Endodermal cell (in vitro differentiated cells): ENCODE measurements around the gene LIMK2. TPM values are rescaled to one million over a fixed set of nuclear protein-coding genes. Genes with fewer than 3 reads are reported as not detected.
A peak's percentile ranks its signal among the peaks of the same experiment; 100 is the strongest.

Experiments used
- DNase-seq: peaks from one replicate; pipeline ENCODE4 v3.0.0-alpha.2; 2017
- H3K27ac ChIP-seq: 2 replicates; pipeline ENCODE4 v1.5.1; 2013; ENCODE audit warnings: mild to moderate bottlenecking, low read depth, low read length, moderate library complexity
- H3K27me3 ChIP-seq: 2 replicates; pipeline ENCODE4 v1.6.1; 2013; ENCODE audit warnings: mild to moderate bottlenecking, low read length, moderate library complexity; ENCODE audit not compliant: insufficient read depth, control insufficient read depth, poor library complexity, severe bottlenecking
- H3K36me3 ChIP-seq: 2 replicates; pipeline ENCODE4 v1.7.0; 2013; ENCODE audit warnings: mild to moderate bottlenecking, low read length, moderate library complexity; ENCODE audit not compliant: control insufficient read depth, insufficient read depth
- H3K4me1 ChIP-seq: one replicate; pipeline ENCODE4 v1.7.0; 2013; ENCODE audit warnings: low read length; ENCODE audit not compliant: control insufficient read depth, insufficient read depth
- H3K4me3 ChIP-seq: 2 replicates; pipeline ENCODE4 v1.5.1; 2013; ENCODE audit warnings: mild to moderate bottlenecking, low read length, moderate library complexity
- H3K9ac ChIP-seq: 2 replicates; pipeline ENCODE4 v1.6.1; 2013; ENCODE audit warnings: mild to moderate bottlenecking, low read length, moderate library complexity; ENCODE audit not compliant: poor library complexity, severe bottlenecking; ENCODE audit errors: extremely low read depth
- H3K9me3 ChIP-seq: 2 replicates; pipeline ENCODE4 v1.6.1; 2013; ENCODE audit warnings: mild to moderate bottlenecking, low read length, moderate library complexity; ENCODE audit not compliant: control insufficient read depth
- H3K27ac Mint-ChIP-seq: 2 replicates; pipeline ENCODE4 v1.8.0; 2020; ENCODE audit warnings: mixed read lengths
- H3K27me3 Mint-ChIP-seq: 2 replicates; pipeline ENCODE4 v1.8.0; 2021; ENCODE audit warnings: mild to moderate bottlenecking, mixed read lengths; ENCODE audit not compliant: insufficient read depth
- H3K36me3 Mint-ChIP-seq: 2 replicates; pipeline ENCODE4 v1.8.0; 2020; ENCODE audit warnings: low read depth, mixed read lengths
- H3K4me1 Mint-ChIP-seq: 2 replicates; pipeline ENCODE4 v1.8.0; 2020; ENCODE audit warnings: mixed read lengths
- H3K4me3 Mint-ChIP-seq: 2 replicates; pipeline ENCODE4 v1.8.0; 2020; ENCODE audit warnings: mild to moderate bottlenecking, moderate library complexity, mixed read lengths
- H3K9me3 Mint-ChIP-seq: 2 replicates; pipeline ENCODE4 v1.8.0; 2020; ENCODE audit warnings: mild to moderate bottlenecking, mixed read lengths
- WGBS, 2 experiments: methylation state at CpG; one replicate each; pipeline versions ENCODE4 v1.1.5 to v1.1.7; 2013; ENCODE audit warnings: missing lambda C conversion rate in 2 of 2, mixed read lengths in 1 of 2; ENCODE audit not compliant: insufficient coverage in 1 of 2, insufficient read length in 1 of 2; 5-methylcytosine and 5-hydroxymethylcytosine counted together
- total RNA-seq, 2 donors: library from RNA; stranded (reverse); fragmentation: NEBNext Ultra II Directional in 1 of 2; extraction: Animal tissue kit (Norgen Biotek cat#: 25700) in 1 of 2; gene quantifications; 2 replicates in 1 of 2; 3 replicates in 1 of 2; pipeline ENCODE4 v1.2.1, GENCODE V29; 2021
- TF ChIP-seq, protein P1 (sequence below): fragments of 200-600 bp; sonication (generic); conservative IDR thresholded peaks from 2 replicates; pipeline ENCODE4 v1.5.0; 2021; ENCODE audit warnings: antibody characterized with exemption, mild to moderate bottlenecking

Gene LIMK2
- total RNA-seq, 2 donors from 2014 or later, result 41.4 to 42.2 TPM

DNA sequence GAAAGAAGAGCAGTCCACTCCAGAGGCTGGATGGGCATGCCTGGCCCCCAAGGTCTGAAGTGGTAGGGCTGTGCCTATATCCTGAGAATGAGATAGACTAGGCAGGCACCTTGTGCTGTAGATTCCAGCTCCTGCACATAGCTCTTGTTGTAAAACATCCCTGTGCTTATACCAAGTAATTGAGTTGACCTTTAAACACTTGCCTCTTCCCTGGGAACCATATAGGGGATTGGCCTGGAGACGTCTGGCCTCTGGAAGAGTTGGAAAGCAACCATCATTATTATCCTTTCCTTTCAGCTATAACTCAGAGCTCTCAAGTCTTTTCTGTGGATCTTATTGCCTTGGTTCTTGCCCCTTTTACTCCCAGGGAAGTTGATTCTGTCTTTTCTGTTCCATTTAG, 15.1 kb downstream of the LIMK2 start:
- peaks cover 16% of the 10 kb centered on the region for H3K36me3 ChIP-seq
- H3K9me3 ChIP-seq, result no peaks in the 10 kb centered on the region
- H3K4me1 ChIP-seq, result peaks cover 7% of the 10 kb centered on the region
- WGBS, 2 experiments, result 93 to 100% methylated on average over 1 of the region's 1 CpG
- TF ChIP-seq, protein P1, sequence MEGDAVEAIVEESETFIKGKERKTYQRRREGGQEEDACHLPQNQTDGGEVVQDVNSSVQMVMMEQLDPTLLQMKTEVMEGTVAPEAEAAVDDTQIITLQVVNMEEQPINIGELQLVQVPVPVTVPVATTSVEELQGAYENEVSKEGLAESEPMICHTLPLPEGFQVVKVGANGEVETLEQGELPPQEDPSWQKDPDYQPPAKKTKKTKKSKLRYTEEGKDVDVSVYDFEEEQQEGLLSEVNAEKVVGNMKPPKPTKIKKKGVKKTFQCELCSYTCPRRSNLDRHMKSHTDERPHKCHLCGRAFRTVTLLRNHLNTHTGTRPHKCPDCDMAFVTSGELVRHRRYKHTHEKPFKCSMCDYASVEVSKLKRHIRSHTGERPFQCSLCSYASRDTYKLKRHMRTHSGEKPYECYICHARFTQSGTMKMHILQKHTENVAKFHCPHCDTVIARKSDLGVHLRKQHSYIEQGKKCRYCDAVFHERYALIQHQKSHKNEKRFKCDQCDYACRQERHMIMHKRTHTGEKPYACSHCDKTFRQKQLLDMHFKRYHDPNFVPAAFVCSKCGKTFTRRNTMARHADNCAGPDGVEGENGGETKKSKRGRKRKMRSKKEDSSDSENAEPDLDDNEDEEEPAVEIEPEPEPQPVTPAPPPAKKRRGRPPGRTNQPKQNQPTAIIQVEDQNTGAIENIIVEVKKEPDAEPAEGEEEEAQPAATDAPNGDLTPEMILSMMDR, result no peak
- no peaks in the 10 kb centered on the region for H3K27me3 Mint-ChIP-seq
- no peak overlapping the region for H3K27ac Mint-ChIP-seq
- H3K36me3 Mint-ChIP-seq, result peaks cover 16% of the 10 kb centered on the region
- no peak overlapping the region for H3K4me3 Mint-ChIP-seq
- no peak overlapping the region for H3K9ac ChIP-seq
- H3K4me1 Mint-ChIP-seq, result peaks cover 5% of the 10 kb centered on the region
- H3K9me3 Mint-ChIP-seq, result no peaks in the 10 kb centered on the region
- H3K4me3 ChIP-seq, result no peak overlapping the region
- no peak for DNase-seq
- no peak overlapping the region for H3K27ac ChIP-seq
- H3K27me3 ChIP-seq, result no peaks in the 10 kb centered on the region

DNA sequence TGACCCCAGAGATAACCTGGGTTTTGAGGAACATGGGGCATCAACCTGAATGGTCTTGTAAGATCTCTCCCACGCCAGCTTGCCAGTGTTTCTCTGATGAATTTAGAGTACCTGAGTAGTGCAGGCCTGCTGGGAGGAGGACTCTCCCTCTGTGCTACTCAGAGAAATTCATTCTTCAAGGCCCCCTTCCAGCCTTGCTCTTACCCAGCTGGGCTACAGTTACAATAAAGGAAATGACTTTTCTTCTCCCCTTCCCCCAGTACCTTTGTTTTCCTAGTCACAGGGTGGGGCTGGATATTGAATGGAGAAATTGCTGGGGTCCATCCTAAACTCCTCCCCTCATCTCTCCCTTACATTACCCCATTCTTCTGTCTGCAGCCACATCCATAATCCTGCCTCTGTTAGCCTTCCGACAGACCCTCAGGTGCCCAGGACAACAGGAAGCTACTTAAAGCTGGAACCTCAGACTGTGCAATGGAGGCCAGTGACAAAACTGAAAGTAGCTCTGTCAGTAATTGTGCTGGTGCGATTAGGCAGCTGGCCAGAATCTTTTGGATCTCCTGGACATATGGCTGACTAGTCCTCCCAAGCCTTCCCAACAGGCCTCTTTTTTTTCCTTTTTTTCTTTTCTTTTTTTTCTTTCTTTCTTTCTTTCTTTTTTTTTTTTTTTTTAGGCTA, 17.4 kb downstream of the LIMK2 start:
- Histone ChIP-seq H3K27ac (peak overlapping the region; percentile 18), H3K27me3 (no peaks in the 10 kb centered on the region), H3K9me3 (no peaks in the 10 kb centered on the region), H3K9ac (no peak overlapping the region), H3K4me1 (peaks cover 7% of the 10 kb centered on the region), H3K4me3 (no peak overlapping the region), H3K36me3 (peaks cover 22% of the 10 kb centered on the region)
- Mint-ChIP-seq H3K4me1 (peaks cover 5% of the 10 kb centered on the region), H3K27me3 (no peaks in the 10 kb centered on the region), H3K27ac (peak overlapping the region; percentile 11), H3K36me3 (peaks cover 16% of the 10 kb centered on the region), H3K4me3 (no peak overlapping the region), H3K9me3 (no peaks in the 10 kb centered on the region)
- DNase-seq, result no peak
- WGBS, 2 experiments, result 94 to 97% methylated on average over 3 of the region's 3 CpGs
- TF ChIP-seq, protein P1, result no peak

DNA sequence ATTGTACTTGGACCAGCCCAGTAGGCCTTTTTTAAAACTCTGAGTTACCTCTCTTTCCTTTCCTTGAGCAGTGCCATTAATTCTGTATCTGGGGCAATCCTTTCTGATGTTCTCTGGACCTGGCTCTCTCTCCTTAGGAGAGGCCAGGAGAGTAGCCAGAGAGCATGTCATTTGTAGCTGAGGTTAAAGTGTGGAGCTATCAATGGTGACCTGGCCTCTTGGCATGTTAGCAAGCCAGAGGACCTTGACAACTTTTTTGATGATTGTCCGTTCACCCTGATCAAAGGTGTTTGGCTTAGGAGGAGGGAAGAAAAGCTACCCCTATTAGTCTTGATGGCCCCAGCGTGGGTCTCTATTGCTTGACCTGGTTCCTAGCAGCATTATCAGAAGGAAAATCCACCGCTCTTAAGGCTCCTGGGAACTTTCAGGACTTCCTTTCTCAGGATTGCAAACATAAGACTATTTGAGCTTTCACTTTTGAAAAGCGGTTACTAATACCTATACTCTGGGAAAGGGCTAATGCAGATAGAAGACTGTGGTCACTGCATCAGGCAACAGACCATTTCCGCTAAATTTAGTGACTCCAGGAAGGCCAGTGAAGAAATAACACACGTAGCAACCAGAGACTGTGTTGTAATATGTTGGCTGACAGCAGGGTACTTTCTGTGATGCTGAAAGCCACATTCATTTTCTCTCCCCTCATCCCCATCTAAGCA, 18.2 kb downstream of the LIMK2 start:
- H3K4me1 ChIP-seq, result peaks cover 7% of the 10 kb centered on the region
- WGBS, 2 experiments, result 94% methylated on average over 4 to 6 of the region's 6 CpGs
- no peak overlapping the region for H3K4me3 ChIP-seq
- peaks cover 19% of the 10 kb centered on the region for H3K36me3 Mint-ChIP-seq
- DNase-seq, result no peak
- no peaks in the 10 kb centered on the region for H3K9me3 Mint-ChIP-seq
- H3K27ac ChIP-seq, result no peak overlapping the region
- H3K4me1 Mint-ChIP-seq, result peaks cover 5% of the 10 kb centered on the region
- H3K36me3 ChIP-seq, result peaks cover 22% of the 10 kb centered on the region
- TF ChIP-seq, protein P1, result no peak
- H3K27me3 Mint-ChIP-seq, result no peaks in the 10 kb centered on the region
- H3K9ac ChIP-seq, result no peak overlapping the region
- no peak overlapping the region for H3K27ac Mint-ChIP-seq
- no peaks in the 10 kb centered on the region for H3K27me3 ChIP-seq
- no peak overlapping the region for H3K4me3 Mint-ChIP-seq
- H3K9me3 ChIP-seq, result no peaks in the 10 kb centered on the region
